Stimulated activated CD8-positive, alpha-beta memory T cell treated with anti-CD3 and anti-CD28 coated beads, Interleukin-4, amount 100 ng/mL, for 24 hours (primary cell): ENCODE data around the gene RNFT2.
"Not testable (repeated sequence)": the region's sequence is repeated elsewhere in the genome, so short reads cannot be mapped to it uniquely, and the experiment has no call there.

Experiments used
- DNase-seq: peaks from one replicate; pipeline ENCODE4 v3.0.0-alpha.2; 2020; ENCODE audit warnings: low read depth

The RNFT2 gene

DNA sequence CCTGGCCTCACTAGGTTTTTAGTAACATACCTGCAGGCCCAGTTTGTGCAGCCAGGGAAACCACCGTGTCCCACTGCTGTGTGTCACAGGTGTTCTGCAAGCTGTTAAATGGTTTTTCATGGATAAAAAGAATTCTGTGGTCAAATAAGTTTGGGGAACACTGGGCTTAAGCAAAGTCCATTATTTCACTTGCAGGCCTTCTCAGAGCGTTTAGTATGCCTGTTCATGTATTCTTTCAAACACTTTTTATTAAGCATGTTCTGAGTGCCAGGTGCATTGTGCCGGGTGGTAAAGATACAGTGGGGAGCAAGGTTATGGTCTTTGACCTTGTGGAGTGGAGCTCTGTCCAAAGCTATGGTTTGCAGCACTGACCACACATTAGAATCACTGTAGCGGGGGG, 7.4 kb downstream of the RNFT2 start:
- no peak for DNase-seq

DNA sequence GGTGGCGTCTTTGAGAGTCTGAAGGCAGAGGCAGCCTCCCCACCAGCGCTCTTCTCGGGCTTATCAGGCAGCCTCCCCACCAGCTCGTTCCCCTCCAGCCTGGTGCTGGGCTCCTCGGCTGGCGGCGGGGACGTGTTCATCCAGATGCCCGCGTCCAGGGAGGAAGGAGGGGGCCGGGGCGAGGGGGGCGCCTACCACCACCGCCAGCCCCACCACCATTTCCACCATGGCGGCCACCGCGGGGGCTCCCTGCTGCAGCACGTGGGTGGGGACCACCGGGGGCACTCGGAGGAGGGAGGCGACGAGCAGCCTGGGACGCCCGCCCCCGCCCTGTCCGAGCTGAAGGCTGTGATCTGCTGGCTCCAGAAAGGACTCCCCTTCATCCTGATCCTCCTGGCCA, 11.8 kb downstream of the RNFT2 start:
- DNase-seq = no peak

DNA sequence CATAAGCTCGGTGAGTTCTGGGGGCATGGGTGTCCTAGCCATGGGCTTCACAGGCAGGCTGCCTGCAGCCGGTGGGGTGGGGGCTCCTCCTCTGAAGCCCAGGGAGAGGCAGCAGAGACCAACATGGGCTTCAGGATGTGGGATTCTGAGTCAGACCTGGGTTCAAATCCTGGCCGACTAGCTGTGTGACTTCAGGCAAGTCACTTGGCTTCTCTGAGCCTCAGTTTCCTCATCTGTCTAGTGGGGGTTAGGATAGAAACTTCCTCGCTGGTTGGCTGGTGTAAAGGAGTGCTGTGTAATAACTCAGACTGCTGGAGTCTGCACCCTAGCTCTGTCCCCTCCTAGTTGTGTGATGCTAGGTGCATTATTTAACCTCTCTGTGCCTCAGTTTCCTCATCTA, 12.2 kb downstream of the RNFT2 start:
- no peak for DNase-seq

DNA sequence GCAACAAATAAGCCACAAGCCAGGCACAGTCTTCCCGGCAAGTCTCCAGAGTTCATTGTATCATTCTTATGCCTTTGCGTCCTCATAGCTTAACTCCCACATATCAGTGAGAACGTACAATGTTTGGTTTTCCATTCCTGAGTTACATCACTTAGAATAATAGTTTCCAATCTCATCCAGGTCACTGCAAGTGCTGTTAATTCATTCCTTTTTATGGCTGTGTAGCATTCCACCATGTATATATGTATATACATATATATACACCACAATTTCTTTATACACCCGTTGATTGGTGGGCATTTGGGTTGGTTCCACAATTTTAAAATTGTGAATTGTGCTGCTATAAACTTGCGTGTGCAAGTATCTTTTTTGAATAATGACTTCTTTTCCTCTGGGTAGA, 16.0 kb downstream of the RNFT2 start:
- not testable (repeated sequence) for DNase-seq

DNA sequence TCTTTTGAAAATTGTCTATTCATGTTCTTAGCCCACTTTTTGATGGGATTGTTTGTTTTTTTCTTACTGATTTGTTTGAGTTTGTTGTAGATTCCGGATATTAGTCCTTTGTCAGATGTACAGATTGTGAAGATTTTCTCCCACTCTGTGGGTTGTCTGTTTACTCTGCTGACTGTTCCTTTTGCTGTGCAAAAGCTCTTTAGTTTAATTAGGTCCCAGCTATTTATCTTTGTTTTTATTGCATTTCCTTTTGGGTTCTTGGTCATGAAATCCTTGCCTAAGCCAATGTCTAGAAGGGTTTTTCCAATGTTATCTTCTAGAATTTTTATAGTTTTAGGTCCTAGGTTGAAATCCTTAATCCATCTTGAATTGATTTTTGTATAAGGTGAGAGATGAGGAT, 16.7 kb downstream of the RNFT2 start:
- not testable (repeated sequence) for DNase-seq

DNA sequence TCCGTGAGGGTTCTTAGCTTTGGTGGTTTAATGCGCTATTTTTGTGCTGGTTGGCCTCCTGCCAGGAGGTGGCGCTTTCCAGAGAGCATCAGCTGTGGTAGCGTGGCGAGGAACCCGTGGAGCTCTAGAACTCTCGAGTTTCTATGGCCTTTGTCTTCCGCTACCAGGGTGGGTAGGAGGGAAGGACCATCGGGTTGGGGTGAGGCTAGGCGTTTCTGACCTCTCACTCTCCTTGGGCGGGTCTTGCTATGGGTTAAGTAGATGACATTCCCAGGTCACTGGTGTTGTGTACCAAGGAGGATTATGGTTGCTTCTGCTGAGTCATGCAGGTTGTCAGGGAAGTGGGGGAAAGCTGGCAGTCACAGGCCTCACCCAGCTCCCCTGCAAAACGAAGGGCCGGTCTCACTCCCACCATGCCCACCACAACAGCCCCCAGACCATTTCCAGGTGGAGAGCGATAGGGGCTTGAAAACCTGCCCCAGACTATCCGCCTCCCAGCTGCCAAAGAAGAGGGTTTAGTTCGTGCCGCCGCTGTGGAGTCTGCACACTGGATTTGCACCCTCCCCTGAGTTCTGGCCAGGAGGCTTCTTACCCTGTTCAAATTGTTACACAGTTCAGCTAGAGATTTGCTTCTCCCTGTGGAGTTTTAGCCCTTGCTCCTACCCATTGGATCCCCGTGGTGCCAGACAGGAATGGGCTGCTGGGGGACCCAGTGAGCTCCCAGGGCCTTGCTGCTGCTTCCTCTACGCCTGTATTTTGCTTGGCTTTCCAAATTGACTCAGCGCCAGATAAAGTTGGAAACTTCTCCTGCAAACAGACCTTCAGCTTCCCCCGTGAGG, 21.9 kb downstream of the RNFT2 start:
- no peak for DNase-seq

DNA sequence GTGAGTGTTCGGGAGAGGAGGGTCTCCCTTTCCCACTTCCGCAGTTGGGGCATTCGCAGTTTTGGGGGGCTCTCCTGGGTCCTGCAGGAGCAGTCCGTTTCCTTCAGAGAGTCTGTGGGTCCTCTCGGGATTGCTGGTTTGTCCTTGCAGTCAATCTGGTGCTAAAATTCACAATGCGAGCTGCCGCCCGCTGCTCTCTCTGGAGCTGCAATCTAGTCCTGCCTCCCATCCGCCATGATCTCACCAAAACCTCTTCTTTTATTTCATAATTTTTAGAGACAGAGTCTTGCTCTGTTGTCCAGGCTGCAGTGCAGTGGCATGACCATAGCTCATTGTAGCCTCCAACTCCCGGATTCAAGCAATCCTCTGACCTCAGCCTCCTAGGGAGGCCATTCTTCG, 22.5 kb downstream of the RNFT2 start:
- DNase-seq = no peak

DNA sequence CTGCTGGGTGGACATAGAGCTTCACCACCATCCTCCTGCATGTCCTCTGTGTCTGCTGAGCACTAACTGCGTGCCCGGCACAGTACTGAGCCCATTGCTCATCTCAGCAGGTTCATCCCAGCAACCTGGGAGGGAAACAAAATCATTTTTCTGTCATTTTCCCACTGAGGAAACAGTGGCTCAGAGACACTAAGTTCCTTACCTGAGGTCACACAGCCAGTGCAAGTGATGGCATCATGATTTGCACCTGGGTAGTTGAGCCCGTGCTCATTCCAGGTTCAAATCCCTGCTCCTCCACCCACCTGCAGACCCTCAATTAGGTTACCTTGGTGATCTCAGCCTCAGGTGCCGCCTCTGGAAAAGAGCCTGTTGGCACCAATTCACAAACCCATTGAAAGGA, 23.4 kb downstream of the RNFT2 start:
- DNase-seq = no peak

DNA sequence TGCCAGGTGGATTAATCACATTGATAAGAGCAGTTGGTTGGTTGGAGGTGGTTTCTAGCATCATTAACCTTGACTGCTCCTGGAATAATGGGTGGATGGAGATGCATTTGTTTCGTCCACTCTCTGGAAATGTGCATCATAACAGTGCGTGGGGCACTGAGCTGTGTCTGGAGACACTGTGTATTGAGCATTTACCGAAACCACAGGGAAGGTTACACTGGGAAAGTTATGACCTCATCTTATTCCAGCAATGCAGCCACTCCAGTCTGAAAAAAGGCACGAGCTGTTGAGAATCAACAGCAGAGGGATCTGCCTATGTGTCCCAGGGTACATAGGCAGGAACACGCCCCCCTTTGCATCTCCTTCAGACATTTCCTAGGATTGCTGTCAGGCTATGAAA, 27.2 kb downstream of the RNFT2 start:
- DNase-seq = no peak

DNA sequence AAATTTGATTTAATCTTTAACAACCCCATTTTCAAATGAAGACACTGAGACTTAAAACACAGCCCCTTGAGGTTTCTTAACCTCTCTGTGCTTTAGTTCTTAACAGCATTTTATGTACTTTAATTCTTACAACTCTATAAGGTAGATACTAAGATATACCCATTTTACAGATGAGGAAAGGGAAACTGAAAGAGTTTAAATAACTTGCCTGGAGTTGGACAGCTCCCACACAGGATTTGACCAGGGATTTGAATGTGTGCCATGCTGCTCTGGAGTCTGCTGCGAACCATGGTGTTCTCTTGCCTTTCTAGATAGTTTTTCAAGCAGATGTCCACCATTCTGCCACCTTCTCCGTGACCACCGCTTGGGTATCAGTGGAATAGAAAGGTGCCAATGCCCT, 28.2 kb downstream of the RNFT2 start:
- no peak for DNase-seq

DNA sequence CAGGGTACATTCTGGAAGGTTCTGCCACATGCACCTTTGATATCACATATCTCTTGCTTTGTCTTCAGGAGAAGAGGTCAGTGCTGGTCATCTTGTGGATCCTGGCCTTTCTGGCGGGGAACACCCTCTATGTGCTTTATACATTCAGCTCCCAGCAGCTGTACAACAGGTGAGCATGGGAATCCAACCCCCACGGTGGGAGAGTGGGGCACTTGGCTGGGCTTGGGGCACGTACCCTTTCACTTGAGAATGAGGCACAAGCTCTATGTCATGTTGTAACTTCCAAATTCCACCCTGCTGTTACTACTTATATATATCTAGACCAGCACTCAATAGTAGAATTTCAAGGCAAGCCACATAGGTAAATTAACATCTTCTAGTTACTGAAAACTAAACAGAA, 28.6 kb downstream of the RNFT2 start:
- no peak for DNase-seq

DNA sequence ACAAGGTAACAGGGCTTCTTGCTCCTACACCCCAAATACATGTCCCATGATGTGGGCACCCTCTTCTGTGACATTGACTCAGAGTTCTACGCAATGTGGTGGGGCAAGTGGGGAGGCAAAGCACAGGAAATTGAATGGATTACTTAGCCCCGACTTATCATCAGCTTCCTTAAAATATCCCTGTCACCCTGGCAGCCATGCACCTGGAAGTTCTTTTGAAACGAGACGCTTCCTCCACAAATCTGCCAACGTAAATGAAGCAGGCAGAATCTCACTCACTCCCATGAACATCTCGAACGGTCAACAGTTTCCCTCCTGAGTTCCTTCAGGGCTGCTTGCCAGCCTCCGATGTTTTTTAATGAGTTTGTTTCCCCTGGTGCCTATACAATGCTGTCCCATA, 33.5 kb downstream of the RNFT2 start:
- no peak for DNase-seq

DNA sequence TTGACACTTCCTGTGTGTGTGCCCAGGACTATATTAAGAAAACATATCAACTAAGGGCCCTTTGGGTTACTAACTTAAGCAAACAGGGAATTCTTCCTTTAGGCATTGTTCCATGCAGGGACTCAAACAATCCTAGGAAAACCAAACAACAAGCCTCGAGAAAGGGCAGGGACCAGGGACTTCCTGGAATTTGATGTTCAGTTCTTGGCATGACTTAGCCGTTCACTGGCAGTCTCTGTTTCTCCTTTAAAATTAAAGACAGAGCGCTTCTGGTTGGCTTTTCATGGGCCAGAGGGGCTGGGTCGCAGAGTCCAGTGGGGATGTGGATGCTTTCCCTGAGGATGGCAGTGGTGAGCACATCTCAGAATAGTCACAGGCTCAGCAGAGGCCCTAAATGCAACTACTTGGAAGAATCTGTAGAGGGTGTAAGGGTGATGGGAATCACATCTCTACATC, 35.2 kb downstream of the RNFT2 start:
- DNase-seq = no peak

DNA sequence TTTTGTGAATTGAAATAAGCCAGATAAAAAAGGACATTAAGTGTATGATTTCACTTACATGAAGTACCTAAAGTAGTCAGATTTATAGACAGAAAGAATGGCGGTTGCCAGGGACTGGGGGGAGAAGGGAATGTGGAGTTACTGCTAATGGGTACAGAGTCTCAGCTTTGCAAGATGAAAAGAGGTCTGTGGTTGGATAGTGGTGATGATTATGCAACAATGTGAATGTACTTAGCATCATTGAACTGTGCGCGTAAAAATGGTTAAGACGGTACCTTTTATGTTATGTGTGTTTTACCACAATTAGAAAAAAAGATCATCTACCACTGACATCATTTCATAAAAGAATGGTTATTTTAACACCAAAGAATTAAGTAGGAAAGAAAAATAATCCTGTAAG, 35.9 kb downstream of the RNFT2 start:
- no peak for DNase-seq

DNA sequence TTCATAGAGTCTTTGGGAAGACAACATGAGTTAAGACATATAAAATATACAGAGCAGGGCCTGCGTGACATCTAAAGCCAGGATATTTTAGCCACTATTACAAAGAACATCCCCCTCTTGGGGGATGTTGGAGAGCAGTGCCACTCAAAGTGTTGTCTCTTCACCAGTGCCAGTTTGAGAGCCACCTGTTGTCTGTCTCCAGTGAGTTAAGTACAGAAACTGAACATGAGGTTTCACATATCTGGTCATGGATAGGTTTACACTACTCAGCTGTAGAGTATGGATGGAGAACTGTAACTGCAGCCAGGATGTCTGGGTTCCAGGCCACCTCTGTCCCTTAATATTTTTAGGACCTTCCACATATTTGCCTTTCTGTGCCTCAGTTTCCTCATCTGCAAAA, 39.1 kb downstream of the RNFT2 start:
- DNase-seq = no peak

DNA sequence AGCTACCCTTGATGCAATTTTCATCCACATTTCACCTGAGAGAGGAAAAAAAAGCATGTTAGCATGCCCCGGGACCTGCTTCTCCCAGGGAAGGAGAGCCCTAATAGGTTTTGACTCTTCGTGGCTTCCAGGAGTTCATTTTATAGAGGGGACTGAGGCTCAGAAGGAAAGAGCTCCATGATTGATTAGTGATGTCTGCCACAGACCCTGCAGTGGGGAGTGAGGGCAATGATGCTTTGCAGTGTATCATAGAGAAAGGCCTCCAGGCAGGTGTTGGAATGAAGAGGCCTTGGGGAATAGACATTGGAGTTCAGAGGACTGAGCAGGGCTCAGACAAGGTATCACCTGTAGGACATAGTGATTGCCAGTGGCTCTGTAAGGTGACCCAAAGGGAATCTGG, 41.5 kb downstream of the RNFT2 start:
- DNase-seq = no peak

DNA sequence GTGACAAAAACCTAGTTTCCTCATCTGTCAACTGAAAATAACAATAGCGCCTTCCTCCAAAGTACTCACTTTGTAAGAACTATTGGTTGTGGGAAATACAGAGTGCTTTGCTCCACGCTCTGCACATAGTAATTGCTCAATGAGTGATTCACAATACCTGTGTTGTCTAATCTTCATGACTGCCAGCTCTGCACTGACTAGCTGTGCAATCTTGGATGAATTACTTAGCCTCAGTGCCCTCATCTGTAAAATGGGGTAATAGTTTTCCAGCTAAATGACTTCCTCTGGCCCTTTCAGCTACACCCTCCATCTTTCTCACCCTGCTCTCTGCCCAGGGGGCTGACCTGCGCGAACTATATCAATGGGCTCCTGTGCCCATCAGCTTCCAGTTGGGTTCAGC, 42.8 kb downstream of the RNFT2 start:
- no peak for DNase-seq

DNA sequence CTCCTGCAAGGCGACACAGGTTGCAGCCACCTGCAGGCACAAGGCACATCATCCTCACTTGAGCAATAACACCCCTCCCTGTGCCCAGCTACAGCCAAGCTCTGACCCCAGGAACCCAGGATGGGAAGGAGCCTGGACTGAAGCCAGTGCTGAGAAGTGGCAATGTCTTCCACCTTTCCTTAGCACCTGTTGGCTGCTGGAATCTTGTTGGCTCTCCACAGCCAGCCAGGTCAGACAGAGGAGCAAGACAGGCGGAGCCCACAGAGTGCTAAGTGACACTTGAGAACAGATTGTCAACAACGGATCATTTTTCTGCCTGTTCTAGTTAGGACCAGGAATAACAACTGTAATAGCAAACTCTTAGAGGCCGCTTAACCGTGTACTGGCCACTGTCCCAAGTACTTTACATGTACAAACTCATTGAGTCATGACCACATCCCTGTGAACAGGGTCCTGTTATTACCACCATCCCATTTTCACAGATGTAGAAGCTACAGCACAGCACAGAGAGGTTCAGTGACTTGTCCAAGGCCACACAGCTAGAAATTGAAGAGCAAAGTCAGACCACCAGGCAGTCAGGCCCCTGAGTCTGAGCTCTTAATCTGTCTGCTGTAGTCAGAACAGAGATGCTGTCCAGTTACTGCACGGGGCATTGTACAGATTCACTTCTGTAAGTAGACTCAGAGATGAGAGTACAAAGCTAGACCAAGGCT, 45.6 kb downstream of the RNFT2 start:
- no peak for DNase-seq

DNA sequence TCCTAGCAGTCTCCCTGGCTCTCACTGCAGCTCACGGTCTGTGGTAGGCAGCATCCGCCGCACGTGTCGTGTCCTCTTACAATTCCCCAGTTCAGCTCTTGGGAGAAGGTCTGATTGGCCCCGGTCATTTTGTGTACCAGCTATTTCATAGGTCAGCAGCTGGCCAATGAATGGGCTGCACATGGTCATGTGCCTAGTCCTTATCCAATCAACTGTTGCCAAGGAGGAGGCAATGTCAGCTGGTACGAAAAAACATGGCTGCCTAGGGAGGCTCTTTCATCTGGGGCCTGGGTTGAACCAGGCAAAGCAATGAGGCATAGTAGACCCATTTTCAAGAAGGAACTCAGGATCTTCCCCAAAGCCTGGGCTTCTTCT, 46.1 kb downstream of the RNFT2 start:
- DNase-seq = no peak

DNA sequence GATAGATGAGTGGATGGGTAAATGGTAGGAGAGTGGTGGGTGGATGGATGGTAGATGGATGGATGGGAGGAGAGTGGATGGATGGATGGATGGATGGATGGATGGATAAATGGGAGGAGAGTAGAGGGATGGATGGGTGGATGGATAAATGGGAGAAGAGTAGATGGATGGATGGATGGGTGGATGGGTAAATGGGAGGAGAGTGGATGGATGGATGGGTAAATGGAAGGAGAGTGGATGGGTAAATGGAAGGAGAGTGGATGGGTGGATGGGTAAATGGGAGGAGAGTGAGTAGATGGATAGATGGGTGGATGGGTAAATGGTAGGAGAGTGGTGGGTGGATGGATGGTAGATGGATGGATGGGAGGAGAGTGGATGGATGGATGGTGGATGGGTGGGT, 51.4 kb downstream of the RNFT2 start:
- DNase-seq = not testable (repeated sequence)

DNA sequence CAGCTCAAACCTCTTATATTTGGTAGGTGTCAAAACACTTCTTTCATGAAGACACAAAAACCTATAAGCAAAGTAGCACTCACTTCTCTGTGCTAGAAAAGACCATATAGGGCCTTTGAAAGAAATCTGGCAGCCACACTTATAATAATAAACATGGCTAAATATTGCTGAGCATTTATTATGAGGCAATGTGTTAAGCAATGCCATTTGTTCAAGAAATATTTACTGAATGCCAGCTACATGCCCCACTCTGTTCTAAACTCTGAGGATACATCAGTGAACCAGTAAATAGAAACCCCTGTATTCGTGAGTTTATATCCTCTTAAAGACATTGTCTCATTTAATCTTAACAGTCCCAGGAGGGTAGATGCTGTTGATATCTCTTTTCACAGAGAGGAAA, 52.0 kb downstream of the RNFT2 start:
- no peak for DNase-seq

DNA sequence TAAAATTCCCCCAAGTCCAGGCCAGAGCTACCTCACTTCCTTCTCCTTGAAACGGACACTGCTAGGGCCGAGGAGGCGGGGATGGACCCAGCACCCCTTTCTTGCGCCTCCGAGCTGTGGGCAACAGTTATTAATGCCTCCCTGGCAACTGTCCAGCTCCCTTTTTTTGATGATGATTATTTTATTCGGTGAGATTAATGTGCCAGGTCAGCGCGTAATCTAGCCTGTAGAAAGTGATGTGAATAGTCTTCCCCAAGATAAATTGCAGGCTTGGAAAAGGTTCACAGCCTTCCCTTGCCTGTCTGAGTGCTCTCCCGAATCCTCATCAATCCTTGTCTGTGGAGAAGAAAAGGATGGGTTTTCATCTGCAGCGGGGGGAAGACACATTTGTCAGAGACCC, 54.3 kb downstream of the RNFT2 start:
- DNase-seq = no peak

DNA sequence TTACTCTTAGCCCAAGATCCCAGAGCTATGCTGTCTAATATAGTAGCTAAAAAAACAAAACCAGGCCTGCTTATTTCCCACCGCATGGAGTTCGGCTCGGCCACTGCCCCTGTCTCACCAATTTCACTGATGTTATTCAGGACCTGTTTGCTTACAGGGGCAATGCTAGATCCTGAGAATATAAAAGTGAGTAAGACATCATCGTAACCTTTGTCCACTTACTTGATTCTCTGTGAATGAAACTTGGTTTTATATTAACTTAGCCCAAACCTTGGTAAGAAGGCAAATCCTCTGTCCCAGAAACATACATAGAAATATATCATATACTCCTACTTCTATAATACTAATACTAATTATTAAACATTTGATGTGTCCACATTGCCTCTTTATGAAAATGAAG, 56.6 kb downstream of the RNFT2 start:
- DNase-seq = no peak

DNA sequence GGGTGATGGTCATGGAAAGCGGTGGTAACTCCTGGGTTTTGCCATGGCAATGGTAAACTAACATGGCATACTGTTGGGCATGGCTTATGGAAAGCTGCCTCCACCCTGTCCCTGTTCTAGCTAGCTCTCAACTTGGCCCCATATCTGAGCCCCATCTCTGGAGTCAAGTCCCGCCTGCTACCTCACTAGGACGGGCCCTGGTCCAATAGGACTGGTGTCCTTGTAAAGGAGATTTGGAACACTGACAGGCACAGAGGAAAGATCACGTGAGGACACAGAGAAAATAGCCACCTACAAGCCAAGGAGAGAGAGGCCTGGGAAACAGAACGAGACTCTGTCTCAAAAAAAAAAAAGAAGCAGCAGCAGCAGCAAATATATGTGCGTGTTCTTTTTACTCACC, 59.8 kb downstream of the RNFT2 start:
- no peak for DNase-seq
